Raji (cell line): Measurements from ENCODE around the gene ZNF419.

Experiments
- POLR2A ChIP-seq: IDR thresholded peaks from 2 replicates; pipeline ENCODE4 v1.6.1; 2011; ENCODE audit warnings: low read depth, low read length, control low read depth; ENCODE audit not compliant: insufficient read depth

Gene ZNF419

GRCh38 chr19:57512845-57513244 lies 25.3 kb downstream of the ZNF419 start:
- no peak for TF ChIP-seq POLR2A

GRCh38 chr19:57515255-57515654 lies 27.7 kb downstream of the ZNF419 start:
- TF ChIP-seq POLR2A: no peak

- TF ChIP-seq POLR2A: no peak
Observed at GRCh38 chr19:57527136-57527881, 39.8 kb downstream of the ZNF419 start, which contains the start of gene ZNF549. ZNF549 (plus strand) TSS chr19:57527356; CDS start chr19:57527574, 218 bp downstream.

- no peak for TF ChIP-seq POLR2A
Observed at GRCh38 chr19:57537953-57538547, 50.5 kb downstream of the ZNF419 start.
